ENCODE results near the gene MED17. TPM values are rescaled to one million over a fixed set of nuclear protein-coding genes. Genes with fewer than 3 reads are reported as not detected.

Gene MED17
- polyA plus RNA-seq, 5 donors, result 40.6 to 52.1 (median 43.2) TPM

GRCh38 chr11:93814966-93815633 lies 31.0 kb downstream of the MED17 start:
- DNase-seq, result no peak

DNA sequence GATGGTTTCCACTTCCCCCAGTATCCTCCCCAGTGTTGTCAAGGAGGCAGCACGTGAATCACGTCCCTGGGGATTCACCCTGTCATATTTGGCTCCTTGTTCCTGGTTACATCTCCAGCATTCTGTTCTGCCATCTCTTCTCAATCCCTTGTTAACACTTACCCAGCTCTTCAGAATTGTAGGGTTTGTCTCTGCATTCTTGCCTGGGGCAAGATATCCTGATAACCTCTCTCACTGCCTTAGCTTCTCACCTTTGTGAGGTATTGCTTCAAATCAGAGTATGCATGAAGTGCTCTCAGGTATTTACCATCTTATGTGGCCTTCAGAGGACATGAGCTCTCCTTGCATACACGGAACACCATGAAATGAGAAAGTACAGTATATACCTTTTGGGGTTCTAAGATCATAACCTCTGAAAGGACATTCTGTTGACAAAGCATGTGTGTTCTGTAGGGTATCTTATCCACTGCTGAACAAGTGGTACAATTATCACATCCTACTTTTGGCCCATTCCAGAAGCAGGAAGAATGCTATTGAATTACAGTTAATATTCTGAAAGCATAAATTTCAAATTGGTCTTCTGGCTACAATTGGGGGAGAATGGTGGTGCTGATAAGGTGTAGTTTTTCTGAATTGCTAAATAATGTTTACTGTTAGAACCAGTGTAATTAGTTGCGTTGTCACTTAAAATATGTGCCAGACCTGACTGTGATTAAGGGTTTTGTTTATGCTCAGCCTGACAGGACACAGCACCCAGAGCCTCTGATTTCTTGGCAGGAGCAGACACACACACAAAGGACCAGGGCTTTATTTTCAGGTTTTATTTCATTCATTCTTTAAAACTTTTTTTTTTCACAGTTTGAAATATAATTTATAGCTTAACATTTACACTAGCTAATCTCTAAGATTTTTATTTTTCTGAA lies 33.6 kb downstream of the MED17 start:
- DNase-seq, result no peak

DNA sequence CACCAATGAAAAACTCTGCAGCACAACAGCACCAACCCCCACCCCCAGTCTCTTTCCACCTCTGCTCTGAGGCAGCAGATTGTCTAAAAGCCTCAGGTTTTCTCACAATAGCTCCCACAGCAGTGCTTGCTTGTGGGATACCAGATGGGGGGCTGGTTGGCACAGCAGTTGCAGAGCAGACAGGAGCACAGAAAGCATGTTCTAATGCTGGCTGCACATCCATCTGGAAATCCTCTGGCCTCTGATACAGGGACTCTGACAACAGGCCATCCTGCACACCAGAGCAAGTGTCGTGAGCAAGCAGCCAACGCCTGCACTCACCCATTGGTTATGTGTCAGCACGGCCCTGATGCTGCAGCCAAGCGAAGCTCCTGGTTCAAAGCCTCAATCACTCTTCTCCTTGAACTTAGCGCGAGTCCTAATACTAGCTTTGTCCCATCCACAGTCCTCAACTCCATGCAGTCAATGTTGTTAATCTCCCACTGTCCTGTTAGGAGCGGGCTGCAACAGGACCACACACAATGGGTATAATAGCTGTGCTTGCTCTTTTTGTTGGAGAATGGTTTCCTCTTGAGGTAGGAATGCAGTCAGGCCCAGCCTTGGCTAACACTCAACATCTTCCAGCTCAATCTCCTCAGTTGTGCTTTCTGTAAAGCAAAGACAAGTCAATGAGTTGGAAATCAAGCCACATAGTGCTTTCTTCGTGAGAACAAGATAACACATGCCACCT lies 36.0 kb downstream of the MED17 start:
- DNase-seq, result no peak

GRCh38 chr11:93820847-93821246 lies 36.8 kb downstream of the MED17 start:
- no peak for DNase-seq

DNA sequence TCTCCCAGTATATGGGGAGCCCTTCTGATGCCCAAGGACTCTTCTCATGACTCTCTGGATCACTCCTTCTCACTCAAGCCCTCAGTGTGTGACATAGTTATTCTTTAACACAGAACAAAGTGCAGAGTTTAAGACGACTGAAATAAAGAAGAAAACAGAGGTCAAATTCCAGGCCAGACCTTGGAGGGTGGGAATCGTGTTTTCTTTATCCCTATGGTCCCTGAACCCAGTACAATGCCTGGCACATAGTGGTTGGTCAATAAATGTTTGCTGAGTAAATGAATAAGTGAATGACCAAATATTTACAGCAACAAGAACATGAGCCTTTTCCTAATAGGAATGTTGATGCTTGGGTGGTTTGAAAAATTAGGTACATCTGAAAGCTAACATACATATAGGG lies 37.5 kb downstream of the MED17 start:
- no peak for DNase-seq

GRCh38 chr11:93822359-93822758 lies 38.3 kb downstream of the MED17 start:
- no peak for DNase-seq

GRCh38 chr11:93823210-93823609 lies 39.1 kb downstream of the MED17 start:
- no peak for DNase-seq

DNA sequence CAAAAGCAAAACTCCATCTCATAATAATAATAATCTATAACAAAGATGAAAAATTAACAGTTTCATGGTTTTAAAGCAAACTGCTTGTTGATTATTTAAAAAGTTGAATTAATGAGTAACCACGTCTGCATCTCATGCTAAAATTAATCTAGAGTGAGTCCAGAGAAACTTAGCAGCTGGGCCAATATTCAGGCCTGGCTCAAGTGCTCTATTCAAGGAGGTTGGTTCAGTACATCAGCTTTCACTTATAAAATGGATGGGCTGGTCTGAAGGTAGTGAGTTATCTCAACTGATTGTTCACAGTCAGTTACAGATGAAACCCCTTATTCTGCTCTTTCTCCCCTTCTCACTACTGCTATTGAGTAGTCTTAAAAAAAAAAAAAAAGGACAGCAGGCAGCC lies 43.3 kb downstream of the MED17 start:
- DNase-seq, result no peak

DNA sequence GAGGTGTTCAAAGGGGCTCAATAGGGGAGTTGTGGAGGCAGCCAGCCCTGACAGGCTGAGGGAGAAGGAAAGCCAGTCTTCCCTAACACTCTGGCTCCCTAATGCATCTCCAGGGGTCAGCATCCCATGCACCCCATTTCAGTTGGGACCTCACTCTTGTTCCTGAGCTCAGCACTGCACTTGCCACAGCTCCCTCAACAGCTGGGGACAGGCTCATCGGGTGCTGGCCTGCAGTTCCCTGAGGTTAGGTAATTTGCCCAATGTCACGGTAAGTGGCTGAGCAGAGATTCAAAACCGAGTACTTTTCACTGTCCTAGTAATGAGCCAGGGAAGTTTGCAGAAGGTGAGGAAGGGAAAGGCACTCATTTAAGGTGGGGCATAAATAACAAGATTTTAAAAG lies 45.5 kb downstream of the MED17 start:
- DNase-seq, result no peak

- DNase-seq, result no peak
Observed at GRCh38 chr11:93831343-93832127, 47.5 kb downstream of the MED17 start.

- DNase-seq, result no peak
Observed at GRCh38 chr11:93832780-93833179, 48.7 kb downstream of the MED17 start.

DNA sequence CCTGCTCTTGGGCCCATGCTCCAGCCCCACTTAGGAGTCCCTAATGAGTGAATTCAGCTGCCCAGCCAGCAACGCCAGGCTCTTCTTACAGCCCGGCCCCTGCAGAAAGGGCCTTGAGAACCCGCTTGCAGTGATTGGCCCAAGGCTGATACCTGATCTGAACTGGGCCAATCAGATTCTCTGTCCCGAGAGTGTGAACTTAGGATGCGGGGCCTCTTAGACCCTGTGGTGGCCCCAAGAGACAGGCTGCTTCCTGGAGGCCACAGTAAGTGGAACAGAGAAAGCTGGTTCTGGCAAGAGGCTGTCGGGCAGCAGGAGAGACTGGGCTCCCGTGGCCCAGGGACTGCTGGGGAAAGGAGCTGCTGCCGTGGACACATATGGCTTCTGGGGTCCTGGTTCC lies 54.9 kb downstream of the MED17 start:
- no peak for DNase-seq

DNA sequence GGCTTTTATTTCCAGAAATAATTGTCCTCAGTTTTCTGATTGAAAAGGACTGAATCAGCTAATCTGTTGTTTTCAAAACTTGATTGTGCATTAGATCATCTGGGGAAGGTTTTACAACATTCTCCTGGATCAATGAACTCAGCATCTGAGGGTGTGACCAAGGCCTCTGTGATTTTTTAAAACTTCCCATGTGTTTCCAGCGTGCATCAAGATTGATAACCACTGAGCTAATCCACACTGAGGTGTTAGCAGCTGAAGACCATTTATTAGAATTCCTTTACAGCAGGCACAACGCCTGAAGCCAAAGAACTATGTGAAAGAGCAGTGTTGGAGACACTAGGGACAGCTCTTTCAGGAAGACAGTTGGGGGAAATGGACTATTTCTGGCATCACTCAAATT lies 56.1 kb downstream of the MED17 start:
- DNase-seq, result no peak

DNA sequence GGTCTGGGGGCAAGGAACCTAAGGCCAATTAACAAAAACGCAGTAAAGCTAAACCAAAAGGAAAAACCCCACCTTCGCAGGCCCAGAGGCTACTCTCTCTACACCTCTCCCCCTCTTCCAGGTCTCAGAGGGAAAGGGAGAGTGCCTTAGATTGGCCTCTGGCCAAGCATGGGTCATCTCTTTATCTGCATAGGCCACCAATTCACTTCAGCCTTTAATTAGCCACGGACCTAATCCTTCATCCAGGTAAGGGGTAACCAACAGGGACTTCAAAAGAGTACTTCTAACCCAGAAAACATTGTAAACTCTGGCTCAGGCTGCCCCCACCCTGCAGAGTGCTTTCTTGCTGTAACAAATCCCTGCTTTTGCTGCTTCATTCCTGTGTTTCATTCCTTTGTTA lies 56.9 kb downstream of the MED17 start:
- no peak for DNase-seq

DNA sequence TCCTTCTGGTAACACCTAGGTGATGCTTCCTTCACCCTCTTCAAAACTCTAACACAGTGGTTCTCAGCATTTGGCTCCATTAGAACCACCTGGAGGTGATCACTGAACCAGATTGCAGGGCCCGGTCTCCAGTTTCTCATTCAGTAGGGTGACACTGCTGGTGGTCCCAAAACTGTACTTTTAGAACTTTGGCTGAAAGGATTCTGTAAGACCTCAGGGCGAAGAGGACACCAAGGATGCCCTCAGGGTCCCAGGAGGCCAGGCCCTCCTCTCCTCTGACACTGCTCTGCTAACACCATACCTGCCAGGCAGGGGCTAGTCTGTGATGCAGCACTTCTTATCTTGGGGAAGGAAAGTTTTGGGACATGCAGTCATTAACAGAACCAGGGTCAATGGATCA lies 57.4 kb downstream of the MED17 start:
- no peak for DNase-seq

GRCh38 chr11:93842034-93842433 lies 58.0 kb downstream of the MED17 start:
- no peak for DNase-seq

DNA sequence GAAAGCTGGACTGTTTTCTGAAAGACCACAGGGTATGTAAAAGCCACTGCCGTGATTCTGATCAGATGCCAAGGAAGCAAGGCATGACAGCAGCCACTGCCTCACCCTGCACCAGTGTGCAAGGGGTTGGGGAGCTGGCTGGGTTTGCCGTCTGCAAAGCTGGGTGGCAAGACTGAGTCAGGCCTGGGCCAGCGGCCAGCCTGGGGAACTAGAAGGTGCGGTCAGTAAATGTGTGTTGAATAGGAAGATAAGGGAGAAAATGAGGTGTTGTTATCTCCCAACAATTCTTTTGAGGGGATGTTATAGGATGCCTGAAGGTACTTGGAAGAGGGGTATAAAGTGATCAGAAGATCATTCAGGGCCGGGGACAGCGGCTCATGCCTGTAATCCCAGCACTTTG lies 58.4 kb downstream of the MED17 start:
- DNase-seq, result no peak

DNA sequence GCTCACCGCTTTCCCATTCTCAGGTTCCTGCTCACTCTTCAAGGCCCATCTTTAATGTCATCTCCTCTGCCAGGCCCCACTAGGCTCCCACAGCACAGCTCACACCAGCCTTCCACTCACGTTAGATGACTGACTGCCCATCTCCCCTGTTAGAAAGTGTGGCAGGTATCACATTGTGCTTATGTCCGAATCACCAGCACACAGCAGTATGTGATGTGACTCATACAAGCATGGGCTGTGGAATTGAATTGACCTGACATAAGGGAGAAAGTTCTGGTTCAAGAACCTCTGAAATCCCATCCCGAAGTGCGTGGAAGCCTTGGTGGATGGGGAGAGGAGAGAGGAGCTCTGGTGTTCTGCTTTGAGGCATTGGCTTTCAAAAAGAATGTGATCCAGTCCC lies 59.8 kb downstream of the MED17 start:
- no peak for DNase-seq

DNA sequence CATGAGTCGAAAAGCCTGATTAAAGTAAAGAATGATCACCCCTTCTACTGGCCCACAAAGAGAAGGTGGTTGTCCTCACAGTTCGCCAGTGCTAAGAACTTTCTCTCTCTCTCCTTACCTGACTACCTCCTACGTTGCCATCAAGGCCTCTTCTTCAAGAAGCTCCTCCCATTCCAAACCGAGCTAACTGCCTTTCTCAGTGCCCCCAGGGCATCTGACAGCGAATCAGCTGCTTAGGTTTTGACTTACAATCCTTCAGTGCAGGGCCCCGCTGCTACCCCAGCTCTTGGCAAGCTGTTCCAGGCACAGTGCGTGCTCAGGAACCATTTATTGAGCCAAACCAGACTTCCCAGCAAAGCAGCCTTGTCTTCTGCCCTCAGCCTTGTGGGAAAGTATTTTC lies 60.5 kb downstream of the MED17 start:
- no peak for DNase-seq

GRCh38 chr11:93845181-93846092 lies 61.4 kb downstream of the MED17 start:
- DNase-seq, result no peak

- no peak for DNase-seq
Observed at GRCh38 chr11:93846411-93846810, 62.3 kb downstream of the MED17 start.

Measured in right lung (tissue), 5 donors.